Activated T-helper 9 cell treated with anti-CD3 and anti-CD28 coated beads, Interleukin-2, amount 50 U/mL, for 16 hours (primary cell): ENCODE data around the gene MCTS1.
"Not testable (repeated sequence)": the region's sequence is repeated elsewhere in the genome, so short reads cannot be mapped to it uniquely, and the experiment has no call there.

Source experiments
- DNase-seq: peaks from one replicate; pipeline ENCODE4 v3.0.0-alpha.2; 2020; ENCODE audit warnings: low read depth

The MCTS1 gene

DNA sequence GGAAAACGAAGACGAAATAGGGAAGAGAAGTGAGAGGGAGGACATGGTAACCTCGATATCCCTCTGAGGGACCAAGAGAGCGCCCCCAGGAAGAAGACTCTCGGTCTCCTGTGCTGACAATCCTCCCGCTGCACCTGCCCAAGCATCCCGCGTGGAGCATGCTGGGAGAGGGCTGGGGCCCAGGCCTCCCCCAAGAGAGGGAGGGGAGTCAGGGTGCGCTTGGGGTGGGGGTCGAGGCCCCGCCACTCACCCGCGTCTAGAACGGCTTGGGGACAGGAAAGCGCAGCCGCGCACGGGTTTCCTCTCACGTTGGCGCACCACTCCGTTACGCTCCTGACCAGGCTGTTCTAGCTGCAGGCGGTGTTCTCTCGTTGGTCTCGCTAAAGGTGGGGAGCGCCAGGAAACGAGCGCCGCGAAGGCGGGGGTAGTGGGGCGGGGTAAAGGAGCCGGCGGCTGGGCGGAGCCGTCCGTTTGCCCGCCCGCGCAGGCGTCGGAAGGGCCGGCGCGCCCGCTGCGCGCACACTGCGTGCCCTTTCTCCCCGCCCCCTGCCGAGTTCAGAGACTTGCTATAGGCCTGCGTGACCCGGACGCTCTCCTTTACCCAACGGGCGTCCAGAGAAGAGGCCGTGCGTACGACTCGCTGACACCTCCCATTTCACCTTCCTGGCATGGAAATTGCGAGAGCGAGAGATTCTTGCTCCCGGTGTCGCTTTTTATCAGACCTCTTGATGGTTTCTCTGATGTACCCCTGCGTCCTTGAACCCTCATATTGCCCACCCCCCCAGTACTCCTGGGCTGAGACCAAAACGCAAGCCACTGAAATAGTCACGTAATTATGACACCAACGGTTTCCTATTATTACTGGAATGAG lies 26.0 kb downstream of the MCTS1 start, which contains the start of gene C1GALT1C1:
C1GALT1C1 (minus strand) TSS at position 388 of the 871 bp plus-strand sequence. CDS start 2,888 bp downstream, outside the sequence.
- DNase-seq, result peak; percentile 85

DNA sequence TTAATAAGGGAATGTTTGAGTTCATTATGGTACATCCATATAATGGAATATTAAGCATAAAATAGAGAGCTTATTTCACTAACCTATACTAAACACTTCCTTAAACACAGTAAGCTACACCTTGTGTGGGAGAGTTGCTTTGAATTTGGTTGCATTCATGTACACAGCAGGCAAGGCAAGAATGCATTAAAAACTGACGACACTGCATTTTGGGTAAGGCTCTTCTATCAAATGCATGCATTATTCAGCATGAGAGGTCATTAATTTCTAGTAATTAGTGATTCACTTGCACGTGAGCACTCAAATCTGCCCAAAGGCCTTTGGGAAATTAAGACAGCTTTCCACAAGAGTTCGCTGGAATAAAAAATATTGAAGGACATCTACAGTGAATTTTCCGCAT lies 34.7 kb downstream of the MCTS1 start:
- no peak for DNase-seq

DNA sequence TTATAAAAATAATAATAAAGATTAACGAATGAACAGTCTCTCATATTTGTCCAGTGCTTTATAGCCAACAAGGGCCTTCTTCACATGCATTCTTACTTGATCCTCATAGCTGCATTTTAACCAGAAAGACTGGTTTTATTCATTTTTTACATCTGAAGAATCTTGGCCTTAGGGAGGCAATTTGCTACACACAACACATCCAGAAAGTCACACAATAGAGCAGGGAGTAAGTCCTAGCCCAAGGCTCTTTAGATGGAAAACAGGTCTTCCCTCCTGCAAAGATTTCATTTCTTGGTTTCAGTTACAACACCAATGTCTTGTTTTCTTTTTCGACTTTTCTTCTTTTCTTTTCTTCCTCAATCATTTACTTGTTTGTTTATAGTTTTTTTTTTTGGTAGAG lies 39.0 kb downstream of the MCTS1 start:
- no peak for DNase-seq

DNA sequence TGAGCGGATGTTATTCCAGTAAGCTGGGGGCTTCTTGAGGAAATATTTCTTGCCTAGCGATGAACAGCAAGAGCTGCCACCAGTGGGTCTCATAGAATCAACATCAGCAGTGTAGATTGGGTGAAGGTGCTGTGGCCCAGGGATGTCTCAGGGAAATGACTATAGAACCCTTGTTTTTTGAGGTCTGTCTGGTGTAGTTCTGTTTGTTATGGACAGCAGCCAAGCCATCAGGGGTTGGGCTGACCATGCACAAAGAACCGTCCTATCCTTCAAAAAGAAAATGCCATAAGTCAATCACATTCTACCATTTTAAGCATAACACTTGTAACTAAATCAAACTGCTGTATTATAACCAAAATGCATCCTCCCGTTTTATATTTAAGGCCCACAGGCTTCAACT lies 43.2 kb downstream of the MCTS1 start:
- DNase-seq, result no peak

DNA sequence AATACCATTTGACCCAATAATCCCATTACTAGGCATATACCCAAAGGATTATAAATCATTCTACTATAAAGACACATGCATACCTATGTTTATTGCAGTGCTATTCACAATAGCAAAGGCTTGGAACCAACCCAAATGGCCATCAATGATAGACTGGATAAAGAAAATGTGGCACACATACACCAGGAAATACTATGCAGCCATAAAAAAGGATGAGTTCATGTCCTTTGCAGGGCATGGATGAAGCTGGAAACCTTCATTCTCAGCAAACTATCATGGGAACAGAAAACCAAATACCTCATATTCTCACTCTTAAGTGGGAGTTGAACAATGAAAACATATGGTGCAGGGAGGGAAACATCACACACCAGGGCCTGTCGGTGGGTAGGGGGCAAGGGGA lies 48.4 kb downstream of the MCTS1 start:
- not testable (repeated sequence) for DNase-seq

DNA sequence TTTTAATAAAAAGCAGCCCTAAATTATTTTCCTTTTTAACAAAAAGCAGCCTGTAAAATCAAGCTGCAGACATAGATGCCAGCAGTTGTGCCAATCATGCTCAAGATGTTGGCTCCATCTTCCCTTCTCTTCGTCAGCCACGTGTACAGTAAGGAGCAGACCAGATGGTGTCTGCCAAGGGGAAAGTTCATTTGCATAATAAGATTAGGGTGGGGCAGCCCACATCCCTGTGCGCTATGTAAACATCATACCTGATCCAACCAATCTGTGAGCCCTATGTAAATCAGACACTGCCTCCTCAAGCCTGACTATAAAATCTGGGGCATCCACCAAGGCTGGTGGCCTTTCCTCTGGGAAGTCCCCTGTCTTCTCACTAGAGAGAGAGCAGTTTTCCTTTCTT lies 49.1 kb downstream of the MCTS1 start:
- DNase-seq, result no peak

DNA sequence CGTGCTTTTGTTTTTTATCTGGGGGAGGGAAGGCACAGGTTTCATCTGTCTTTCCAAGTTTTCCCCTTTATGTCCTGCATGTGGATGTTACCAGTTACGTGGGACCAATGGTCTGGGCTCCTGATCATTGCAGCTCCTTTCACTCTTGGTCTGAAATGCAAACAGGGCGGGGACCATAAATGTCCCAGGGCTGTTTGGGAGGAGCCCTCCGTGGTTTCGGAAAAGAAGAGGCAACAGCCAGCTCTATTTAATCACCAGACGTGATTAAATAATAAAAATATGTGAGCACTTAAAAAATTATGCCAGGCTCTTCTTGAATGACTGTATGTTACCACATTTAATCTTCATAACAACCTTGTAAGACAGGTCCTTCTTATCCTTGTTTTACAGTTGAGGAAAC lies 56.7 kb downstream of the MCTS1 start:
- no peak for DNase-seq
